ENCODE results near the gene HMGN1. TPM values are rescaled to one million over a fixed set of nuclear protein-coding genes. Genes with fewer than 3 reads are reported as not detected.
A peak's percentile ranks its signal among the peaks of the same experiment; 100 is the strongest.
"Not testable (repeated sequence)": the region's sequence is repeated elsewhere in the genome, so short reads cannot be mapped to it uniquely, and the experiment has no call there.

HMGN1 gene
- total RNA-seq (239 TPM), polyA plus RNA-seq (108 TPM)

GRCh38 chr21:39348355-39349210 is at the start of gene HMGN1:
HMGN1 (minus strand) TSS chr21:39349088; CDS start chr21:39348917, 171 bp downstream.
- no peaks in the 10 kb centered on the region for H3K4me1 ChIP-seq (ENCODE audit: insufficient read depth)
- DNase-seq (ENCODE audit: extremely low spot score), result no peak
- WGBS, result under 1% methylated on average over 107 of the region's 116 CpGs
- H3K4me3 ChIP-seq (ENCODE audit: low read depth, low read length), result peak within 1 kb of the TSS; percentile 94
- peaks cover 3% of the 10 kb centered on the region for H3K36me3 ChIP-seq (ENCODE audit: insufficient read depth)
- peak within 1 kb of the TSS; percentile 98 for H3K27ac ChIP-seq (ENCODE audit: low read depth)

DNA sequence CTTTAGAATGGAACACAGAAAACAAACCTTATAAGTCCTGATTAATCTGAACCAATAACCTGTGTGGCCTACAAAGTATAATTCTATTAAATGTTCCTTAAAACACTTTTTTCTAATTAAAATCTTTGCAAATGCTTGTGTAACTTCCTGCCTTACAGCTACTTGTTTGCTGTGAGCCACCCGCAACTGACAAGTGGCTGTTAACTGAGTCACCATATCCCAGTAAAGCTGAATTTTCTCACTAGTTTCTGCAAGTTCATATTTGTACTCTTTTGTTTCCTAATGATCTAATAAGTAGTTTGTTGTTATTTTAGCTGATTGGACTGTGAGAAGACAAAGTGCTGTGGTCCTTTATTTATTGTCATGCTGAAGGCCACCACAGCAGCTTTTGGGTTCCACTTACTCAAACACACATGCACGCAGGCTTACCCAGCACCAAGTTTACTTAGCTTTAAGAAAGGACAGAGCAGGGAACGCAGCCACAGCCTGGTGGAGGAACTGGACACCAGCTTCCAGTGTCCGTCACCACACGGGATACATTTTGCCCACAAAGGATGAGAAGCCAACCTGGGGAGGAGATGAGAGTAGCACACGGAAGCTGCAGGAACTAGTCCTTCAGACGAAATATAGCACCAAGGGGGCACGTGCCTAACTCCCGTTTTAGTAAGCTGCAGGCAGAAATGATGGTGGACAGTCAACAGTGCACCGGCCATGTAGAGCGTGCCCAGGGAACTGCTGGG is 48.9 kb upstream of the HMGN1 start:
- H3K27ac ChIP-seq (ENCODE audit: low read depth), result no peak overlapping the region
- no peaks in the 10 kb centered on the region for H3K4me1 ChIP-seq (ENCODE audit: insufficient read depth)
- 93% methylated on average over 11 of the region's 11 CpGs for whole genome bisulfite sequencing
- no peak for DNase-seq (ENCODE audit: extremely low spot score)
- H3K4me3 ChIP-seq (ENCODE audit: low read depth, low read length), result no peak overlapping the region
- no peaks in the 10 kb centered on the region for H3K36me3 ChIP-seq (ENCODE audit: insufficient read depth)

GRCh38 chr21:39392981-39393380 is 44.1 kb upstream of the HMGN1 start:
- no peak for DNase-seq (ENCODE audit: extremely low spot score)
- H3K4me1 ChIP-seq (ENCODE audit: insufficient read depth), result no peaks in the 10 kb centered on the region
- 93% methylated on average over 7 of the region's 7 CpGs for WGBS
- no peak overlapping the region for H3K4me3 ChIP-seq (ENCODE audit: low read depth, low read length)
- H3K27ac ChIP-seq (ENCODE audit: low read depth), result no peak overlapping the region
- peaks cover 3% of the 10 kb centered on the region for H3K36me3 ChIP-seq (ENCODE audit: insufficient read depth)

DNA sequence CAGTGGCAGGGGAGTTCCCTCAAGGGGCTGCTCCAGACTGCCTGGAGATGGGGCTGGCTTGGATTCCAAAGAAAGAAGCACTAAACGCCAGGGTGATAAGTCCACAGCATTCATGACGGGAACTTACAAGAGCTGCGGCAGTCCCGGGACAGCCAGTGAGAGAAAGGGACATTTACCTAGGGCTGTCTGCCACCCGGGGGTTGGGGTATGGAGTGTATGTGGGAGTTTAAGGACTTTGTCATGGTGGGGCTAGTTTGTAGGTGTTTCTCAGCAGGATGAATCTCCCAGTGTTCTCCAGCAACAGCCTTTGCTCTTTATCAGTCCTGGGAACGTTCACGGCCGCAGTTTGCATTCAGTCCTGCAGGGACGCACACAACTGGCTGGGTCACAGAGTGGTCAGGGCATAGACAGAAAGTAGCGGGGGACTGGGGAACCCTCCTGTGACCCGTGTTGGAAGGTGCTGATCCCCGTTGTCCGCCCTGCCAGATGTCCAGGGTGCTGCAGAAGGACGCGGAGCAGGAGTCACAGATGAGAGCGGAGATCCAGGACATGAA is 41.4 kb upstream of the HMGN1 start:
- Histone ChIP-seq H3K4me1 (ENCODE audit: insufficient read depth) (no peaks in the 10 kb centered on the region), H3K4me3 (ENCODE audit: low read depth, low read length) (no peak overlapping the region), H3K27ac (ENCODE audit: low read depth) (no peak overlapping the region), H3K36me3 (ENCODE audit: insufficient read depth) (peaks cover 3% of the 10 kb centered on the region)
- DNase-seq (ENCODE audit: extremely low spot score), result no peak
- WGBS, result 82% methylated on average over 16 of the region's 16 CpGs

DNA sequence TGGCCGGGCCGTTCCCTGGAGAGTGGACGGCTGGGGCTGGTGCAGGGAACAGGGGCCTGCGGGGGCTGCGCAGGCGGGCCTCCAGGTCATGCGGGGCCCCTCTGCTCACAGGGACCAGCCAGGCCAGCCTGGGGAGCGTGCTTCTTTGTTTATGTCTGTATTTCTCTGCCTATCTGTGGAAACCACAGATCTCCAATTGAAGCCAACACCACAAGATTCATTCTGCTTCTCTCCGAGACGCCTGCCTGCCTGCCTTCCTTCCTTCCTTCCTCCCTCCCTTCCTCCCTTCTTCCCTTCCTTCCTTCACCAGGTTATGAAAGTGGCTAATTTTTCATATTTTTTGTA is 39.9 kb upstream of the HMGN1 start:
- Histone ChIP-seq H3K36me3 (ENCODE audit: insufficient read depth) (peaks cover 3% of the 10 kb centered on the region), H3K4me3 (ENCODE audit: low read depth, low read length) (no peak overlapping the region), H3K27ac (ENCODE audit: low read depth) (no peak overlapping the region), H3K4me1 (ENCODE audit: insufficient read depth) (no peaks in the 10 kb centered on the region)
- 1% methylated on average over 10 of the region's 10 CpGs for WGBS
- no peak for DNase-seq (ENCODE audit: extremely low spot score)

- Histone ChIP-seq H3K27ac (ENCODE audit: low read depth) (no peak overlapping the region), H3K36me3 (ENCODE audit: insufficient read depth) (peaks cover 3% of the 10 kb centered on the region), H3K4me1 (ENCODE audit: insufficient read depth) (no peaks in the 10 kb centered on the region), H3K4me3 (ENCODE audit: low read depth, low read length) (peak overlapping the region; percentile 48)
- no peak for DNase-seq (ENCODE audit: extremely low spot score)
- WGBS, result 12% methylated on average over 35 of the region's 35 CpGs
Observed at GRCh38 chr21:39388038-39388810, 39.3 kb upstream of the HMGN1 start.

DNA sequence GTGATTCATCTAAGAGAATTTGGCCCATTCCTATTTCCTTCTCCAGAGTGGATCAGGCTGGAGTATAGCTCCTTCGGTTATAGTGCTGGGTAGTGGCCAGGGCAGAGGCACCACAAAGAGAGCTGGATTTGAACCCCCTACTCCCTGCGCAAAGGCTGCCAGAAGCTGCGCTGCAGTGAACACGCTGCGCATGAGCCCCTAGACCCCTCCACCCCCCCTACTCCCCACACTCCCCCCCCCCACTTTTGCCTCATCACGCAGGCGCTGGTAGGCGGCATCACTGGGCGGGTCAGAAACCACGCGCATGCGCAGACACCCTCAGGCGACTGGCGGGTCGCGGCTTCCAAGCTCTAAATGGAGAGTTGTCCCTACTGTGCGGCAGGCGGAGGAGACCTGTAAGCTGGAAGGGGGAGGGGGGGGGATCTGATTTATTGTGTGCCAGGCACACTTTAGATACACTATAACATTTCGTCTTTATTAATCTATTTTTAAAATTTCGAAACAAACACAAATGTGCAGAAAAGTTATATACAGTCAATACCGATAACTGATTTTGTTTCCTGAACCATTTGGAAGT is 38.7 kb upstream of the HMGN1 start:
- no peaks in the 10 kb centered on the region for H3K4me1 ChIP-seq (ENCODE audit: insufficient read depth)
- H3K4me3 ChIP-seq (ENCODE audit: low read depth, low read length), result peak overlapping the region; percentile 48
- peak; percentile 73 for DNase-seq (ENCODE audit: extremely low spot score)
- WGBS, result 5% methylated on average over 21 of the region's 21 CpGs
- H3K36me3 ChIP-seq (ENCODE audit: insufficient read depth), result peaks cover 3% of the 10 kb centered on the region
- H3K27ac ChIP-seq (ENCODE audit: low read depth), result peak overlapping the region; percentile 63

DNA sequence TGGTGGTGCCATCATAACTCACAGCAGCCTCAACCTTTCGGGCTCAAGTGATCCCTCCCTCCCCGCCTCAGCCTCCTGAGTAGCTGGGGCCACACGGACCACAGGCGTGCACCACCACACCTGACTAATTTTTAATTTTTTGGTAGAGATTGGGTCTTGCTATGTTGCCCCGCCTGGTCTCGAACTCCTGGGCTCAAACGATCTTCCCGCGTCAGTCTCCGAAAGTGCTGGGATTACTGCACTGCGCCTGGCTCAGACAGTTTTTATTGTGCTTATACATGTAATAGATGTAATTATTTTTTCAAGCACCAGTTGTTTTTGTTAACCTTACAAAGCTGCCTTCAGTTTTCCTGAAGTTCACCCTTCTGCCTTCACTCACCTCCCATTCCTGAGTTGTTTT is 38.0 kb upstream of the HMGN1 start:
- H3K4me3 ChIP-seq (ENCODE audit: low read depth, low read length), result no peak overlapping the region
- peaks cover 1% of the 10 kb centered on the region for H3K36me3 ChIP-seq (ENCODE audit: insufficient read depth)
- H3K27ac ChIP-seq (ENCODE audit: low read depth), result no peak overlapping the region
- 93% methylated on average over 11 of the region's 11 CpGs for WGBS
- no peak for DNase-seq (ENCODE audit: extremely low spot score)
- no peaks in the 10 kb centered on the region for H3K4me1 ChIP-seq (ENCODE audit: insufficient read depth)

GRCh38 chr21:39386194-39386593 is 37.3 kb upstream of the HMGN1 start:
- no peaks in the 10 kb centered on the region for H3K4me1 ChIP-seq (ENCODE audit: insufficient read depth)
- 63% methylated on average over 13 of the region's 13 CpGs for WGBS
- no peaks in the 10 kb centered on the region for H3K36me3 ChIP-seq (ENCODE audit: insufficient read depth)
- no peak overlapping the region for H3K27ac ChIP-seq (ENCODE audit: low read depth)
- H3K4me3 ChIP-seq (ENCODE audit: low read depth, low read length), result no peak overlapping the region
- DNase-seq (ENCODE audit: extremely low spot score), result no peak

DNA sequence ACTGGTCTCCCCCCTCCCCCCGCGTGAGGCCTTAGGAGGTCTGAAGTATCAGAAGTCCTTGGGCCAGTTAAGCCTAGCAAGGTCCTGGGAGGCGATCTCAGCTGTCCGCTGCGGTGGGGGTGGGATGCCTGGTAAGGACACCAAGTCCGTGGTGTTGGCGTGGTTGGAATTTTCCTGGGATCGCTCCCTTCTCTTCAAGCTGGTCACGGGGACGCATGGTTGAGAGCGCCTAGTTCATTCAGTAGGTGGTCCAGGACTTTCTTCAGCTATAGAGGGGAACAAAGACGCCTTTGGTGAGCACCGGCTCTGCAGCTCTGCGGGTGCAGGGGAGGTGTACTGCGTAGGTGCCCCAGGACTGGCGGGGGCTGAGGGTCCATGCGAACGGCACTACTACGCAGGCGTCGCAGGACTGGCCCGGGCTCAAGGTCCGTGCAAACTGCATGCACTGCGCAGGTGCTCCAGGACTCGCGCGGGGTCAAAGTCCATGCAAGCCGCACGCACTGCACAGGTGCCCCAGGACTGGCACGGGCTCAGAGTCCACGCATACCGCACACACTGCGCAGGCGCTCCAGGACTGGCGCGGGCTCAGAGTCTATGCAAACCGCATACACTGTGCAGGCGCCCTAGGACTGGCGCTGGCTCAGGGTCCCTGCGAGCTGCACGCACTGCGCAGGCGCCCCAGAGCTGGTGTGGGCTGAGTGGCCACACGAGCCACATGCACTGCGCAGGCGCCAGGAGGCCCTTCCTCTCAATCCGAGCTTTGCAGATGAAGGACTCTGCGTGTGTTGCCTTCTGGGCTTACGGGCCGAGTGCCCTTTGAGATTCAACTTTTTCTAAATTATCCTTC is 36.6 kb upstream of the HMGN1 start:
- H3K36me3 ChIP-seq (ENCODE audit: insufficient read depth), result no peaks in the 10 kb centered on the region
- peak overlapping the region; percentile 6 for H3K4me3 ChIP-seq (ENCODE audit: low read depth, low read length)
- H3K4me1 ChIP-seq (ENCODE audit: insufficient read depth), result no peaks in the 10 kb centered on the region
- DNase-seq (ENCODE audit: extremely low spot score), result peak; percentile 59
- H3K27ac ChIP-seq (ENCODE audit: low read depth), result no peak overlapping the region
- WGBS, result 55% methylated on average over 50 of the region's 50 CpGs

DNA sequence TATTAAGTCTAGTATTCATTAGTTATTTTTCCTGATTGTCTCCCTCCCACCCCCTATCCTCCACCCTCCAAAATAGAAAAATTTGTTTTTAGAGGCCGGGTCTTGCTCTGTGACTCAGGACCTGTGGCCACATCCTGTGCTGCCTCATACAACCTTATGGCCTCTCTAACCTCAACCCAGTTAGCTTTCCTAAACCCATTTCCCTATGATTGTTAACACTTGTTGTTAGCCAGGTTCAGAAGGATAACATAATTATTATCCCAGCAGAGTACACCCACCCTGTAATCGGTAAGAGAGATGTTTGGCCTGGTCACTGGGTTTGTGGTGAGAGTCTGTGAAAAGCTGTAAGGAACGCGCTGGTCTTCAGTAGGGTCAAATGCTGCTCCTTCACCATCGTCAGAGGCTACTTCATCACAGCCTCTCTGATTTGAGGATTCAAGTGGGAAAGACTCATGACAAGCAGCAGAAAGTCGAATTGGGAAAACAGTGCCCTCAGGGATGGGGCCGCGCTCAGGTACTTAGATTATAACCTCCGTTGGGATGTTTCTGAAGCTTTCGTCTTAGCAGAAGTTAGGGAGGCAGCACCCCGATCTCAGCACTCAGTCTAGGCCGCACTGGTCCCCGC is 35.9 kb upstream of the HMGN1 start:
- H3K4me1 ChIP-seq (ENCODE audit: insufficient read depth), result no peaks in the 10 kb centered on the region
- 85% methylated on average over 13 of the region's 13 CpGs for WGBS
- no peak overlapping the region for H3K27ac ChIP-seq (ENCODE audit: low read depth)
- H3K4me3 ChIP-seq (ENCODE audit: low read depth, low read length), result no peak overlapping the region
- no peaks in the 10 kb centered on the region for H3K36me3 ChIP-seq (ENCODE audit: insufficient read depth)
- DNase-seq (ENCODE audit: extremely low spot score), result no peak

GRCh38 chr21:39382096-39382495 is 33.2 kb upstream of the HMGN1 start:
- DNase-seq (ENCODE audit: extremely low spot score); H3K27ac ChIP-seq (ENCODE audit: low read depth); H3K36me3 ChIP-seq (ENCODE audit: insufficient read depth); H3K4me3 ChIP-seq (ENCODE audit: low read depth, low read length); H3K4me1 ChIP-seq (ENCODE audit: insufficient read depth): not testable (repeated sequence)
- 95% methylated on average over 7 of the region's 7 CpGs for WGBS
